ENCODE data around the gene EHMT1.

EHMT1 gene

DNA sequence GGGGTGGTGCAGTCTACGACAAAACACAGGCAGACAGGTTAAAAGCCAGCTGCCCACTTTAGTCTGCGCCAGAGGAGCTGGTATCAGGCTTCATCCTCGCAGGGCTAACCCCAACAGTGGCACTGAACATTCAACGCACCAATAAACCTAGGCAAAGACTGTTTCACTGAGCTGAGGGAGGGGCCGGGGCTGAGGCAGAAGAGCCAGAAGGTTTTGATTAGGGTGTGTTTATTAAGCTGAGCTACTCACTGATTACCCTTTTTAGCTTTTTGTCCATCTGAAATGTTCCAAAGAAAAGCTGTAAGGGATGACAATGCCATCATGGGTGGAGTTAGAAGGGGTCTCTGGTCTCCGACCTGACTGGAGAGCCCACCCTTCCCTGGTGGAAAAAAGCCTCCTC is 29.9 kb upstream of the EHMT1 start:
- TF ChIP-seq, protein P1, sequence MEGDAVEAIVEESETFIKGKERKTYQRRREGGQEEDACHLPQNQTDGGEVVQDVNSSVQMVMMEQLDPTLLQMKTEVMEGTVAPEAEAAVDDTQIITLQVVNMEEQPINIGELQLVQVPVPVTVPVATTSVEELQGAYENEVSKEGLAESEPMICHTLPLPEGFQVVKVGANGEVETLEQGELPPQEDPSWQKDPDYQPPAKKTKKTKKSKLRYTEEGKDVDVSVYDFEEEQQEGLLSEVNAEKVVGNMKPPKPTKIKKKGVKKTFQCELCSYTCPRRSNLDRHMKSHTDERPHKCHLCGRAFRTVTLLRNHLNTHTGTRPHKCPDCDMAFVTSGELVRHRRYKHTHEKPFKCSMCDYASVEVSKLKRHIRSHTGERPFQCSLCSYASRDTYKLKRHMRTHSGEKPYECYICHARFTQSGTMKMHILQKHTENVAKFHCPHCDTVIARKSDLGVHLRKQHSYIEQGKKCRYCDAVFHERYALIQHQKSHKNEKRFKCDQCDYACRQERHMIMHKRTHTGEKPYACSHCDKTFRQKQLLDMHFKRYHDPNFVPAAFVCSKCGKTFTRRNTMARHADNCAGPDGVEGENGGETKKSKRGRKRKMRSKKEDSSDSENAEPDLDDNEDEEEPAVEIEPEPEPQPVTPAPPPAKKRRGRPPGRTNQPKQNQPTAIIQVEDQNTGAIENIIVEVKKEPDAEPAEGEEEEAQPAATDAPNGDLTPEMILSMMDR (conservative IDR thresholded peaks at IDR 0.05; ENCODE audit: low read depth, low read length): no peak
- Histone ChIP-seq H2AFZ (ENCODE audit: low read depth) (no peak overlapping the region), H3K27me3 (ENCODE audit: insufficient read depth, low read depth) (no peaks in the 10 kb centered on the region), H4K20me1 (ENCODE audit: insufficient read depth) (0 out of 2 replicates have a peak, but pooled peaks cover 4% of the 10 kb centered on the region), H3K79me2 (ENCODE audit: insufficient read depth, low read depth) (peaks cover 19% of the 10 kb centered on the region; the same call in 1 of the 2 replicates), H3K4me2 (peak overlapping the region; percentile 69), H3K9ac (no peak overlapping the region), H3K4me3 (IDR thresholded peaks at IDR 0.05; ENCODE audit: insufficient read depth, low read depth, low read length) (peak overlapping the region; percentile 30), H3K4me1 (ENCODE audit: low read depth, poor library complexity, severe bottlenecking) (peaks cover 15% of the 10 kb centered on the region), H3K36me3 (ENCODE audit: insufficient read depth) (no peaks in the 10 kb centered on the region; the same call in 1 of the 2 replicates), H3K27ac (no peak overlapping the region)

DNA sequence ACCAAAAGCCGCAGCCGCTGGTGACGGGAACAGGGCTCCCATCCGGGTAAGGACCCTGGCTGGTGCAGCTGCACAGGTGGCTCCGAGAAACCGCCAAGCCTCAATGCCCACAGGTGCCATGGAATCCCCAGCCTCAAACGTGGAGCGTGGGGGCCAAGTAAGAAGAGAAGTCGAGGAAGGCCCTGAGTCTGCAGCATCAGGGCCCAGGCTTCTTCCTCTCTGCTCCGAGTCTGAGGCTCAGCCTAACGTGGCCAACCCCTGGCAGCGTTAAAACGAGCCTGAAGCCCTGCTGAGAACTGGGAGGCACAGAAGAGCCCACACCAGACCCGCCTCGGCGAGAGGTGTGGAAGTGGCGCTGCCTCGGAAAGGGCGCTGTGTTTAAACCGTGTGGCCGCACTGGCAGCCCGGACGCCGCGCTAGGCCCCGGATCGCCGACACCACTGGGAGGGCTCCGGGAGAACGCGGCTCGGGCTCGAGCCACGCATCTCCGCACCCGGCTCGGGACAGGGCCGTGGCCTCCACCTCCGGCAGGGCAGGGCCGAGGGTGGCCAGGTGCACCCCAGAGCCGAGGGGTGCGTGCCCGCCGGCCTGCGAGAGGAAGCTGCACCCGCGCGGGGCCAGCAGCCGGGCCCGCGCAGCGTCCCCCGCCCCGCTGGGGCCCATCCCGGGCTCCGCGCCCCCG is 29.2 kb upstream of the EHMT1 start:
- peak overlapping the region; percentile 69 for H3K4me2 ChIP-seq
- no peaks in the 10 kb centered on the region; the same call in 1 of the 2 replicates for H3K36me3 ChIP-seq (ENCODE audit: insufficient read depth)
- peak overlapping the region; percentile 30 for H3K4me3 ChIP-seq (IDR thresholded peaks at IDR 0.05; ENCODE audit: insufficient read depth, low read depth, low read length)
- H3K4me1 ChIP-seq (ENCODE audit: low read depth, poor library complexity, severe bottlenecking): peaks cover 15% of the 10 kb centered on the region
- H2AFZ ChIP-seq (ENCODE audit: low read depth): no peak overlapping the region; the same call in 1 of the 2 replicates
- TF ChIP-seq, protein P1 (conservative IDR thresholded peaks at IDR 0.05; ENCODE audit: low read depth, low read length): no peak
- H3K9ac ChIP-seq: peak overlapping the region; percentile 55; the same call in 1 of the 2 replicates
- no peak overlapping the region for H3K27ac ChIP-seq
- H4K20me1 ChIP-seq (ENCODE audit: insufficient read depth): 0 out of 2 replicates have a peak, but pooled peaks cover 4% of the 10 kb centered on the region
- H3K27me3 ChIP-seq (ENCODE audit: insufficient read depth, low read depth): no peaks in the 10 kb centered on the region
- H3K79me2 ChIP-seq (ENCODE audit: insufficient read depth, low read depth): peaks cover 19% of the 10 kb centered on the region; the same call in 1 of the 2 replicates

DNA sequence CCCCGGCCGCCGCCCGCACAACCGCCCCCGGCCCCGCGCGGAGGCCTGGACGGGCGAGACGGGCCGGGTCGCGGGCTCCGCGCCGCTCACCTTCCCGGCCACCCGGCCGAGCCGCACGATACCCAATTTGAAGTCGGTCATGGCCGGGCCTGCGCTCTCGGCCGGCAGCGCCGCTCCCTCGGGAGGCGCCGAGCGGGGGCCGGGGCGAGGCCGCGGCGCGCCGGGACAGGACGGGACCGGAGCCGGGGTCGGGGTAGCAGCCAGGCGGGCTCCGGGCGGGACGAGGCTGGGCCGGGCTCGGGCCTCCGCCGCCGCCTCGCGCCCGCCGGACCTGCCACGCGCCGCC is 28.7 kb upstream of the EHMT1 start:
- TF ChIP-seq, protein P1 (conservative IDR thresholded peaks at IDR 0.05; ENCODE audit: low read depth, low read length): no peak
- H3K4me2 ChIP-seq: no peak overlapping the region
- H4K20me1 ChIP-seq (ENCODE audit: insufficient read depth): 0 out of 2 replicates have a peak, but pooled peaks cover 4% of the 10 kb centered on the region
- peak overlapping the region; percentile 30 for H3K4me3 ChIP-seq (IDR thresholded peaks at IDR 0.05; ENCODE audit: insufficient read depth, low read depth, low read length)
- no peaks in the 10 kb centered on the region; the same call in 1 of the 2 replicates for H3K36me3 ChIP-seq (ENCODE audit: insufficient read depth)
- no peak overlapping the region; the same call in 1 of the 2 replicates for H3K9ac ChIP-seq
- H2AFZ ChIP-seq (ENCODE audit: low read depth): no peak overlapping the region
- H3K79me2 ChIP-seq (ENCODE audit: insufficient read depth, low read depth): peaks cover 19% of the 10 kb centered on the region; the same call in 1 of the 2 replicates
- H3K4me1 ChIP-seq (ENCODE audit: low read depth, poor library complexity, severe bottlenecking): peaks cover 15% of the 10 kb centered on the region
- no peaks in the 10 kb centered on the region for H3K27me3 ChIP-seq (ENCODE audit: insufficient read depth, low read depth)
- no peak overlapping the region for H3K27ac ChIP-seq

DNA sequence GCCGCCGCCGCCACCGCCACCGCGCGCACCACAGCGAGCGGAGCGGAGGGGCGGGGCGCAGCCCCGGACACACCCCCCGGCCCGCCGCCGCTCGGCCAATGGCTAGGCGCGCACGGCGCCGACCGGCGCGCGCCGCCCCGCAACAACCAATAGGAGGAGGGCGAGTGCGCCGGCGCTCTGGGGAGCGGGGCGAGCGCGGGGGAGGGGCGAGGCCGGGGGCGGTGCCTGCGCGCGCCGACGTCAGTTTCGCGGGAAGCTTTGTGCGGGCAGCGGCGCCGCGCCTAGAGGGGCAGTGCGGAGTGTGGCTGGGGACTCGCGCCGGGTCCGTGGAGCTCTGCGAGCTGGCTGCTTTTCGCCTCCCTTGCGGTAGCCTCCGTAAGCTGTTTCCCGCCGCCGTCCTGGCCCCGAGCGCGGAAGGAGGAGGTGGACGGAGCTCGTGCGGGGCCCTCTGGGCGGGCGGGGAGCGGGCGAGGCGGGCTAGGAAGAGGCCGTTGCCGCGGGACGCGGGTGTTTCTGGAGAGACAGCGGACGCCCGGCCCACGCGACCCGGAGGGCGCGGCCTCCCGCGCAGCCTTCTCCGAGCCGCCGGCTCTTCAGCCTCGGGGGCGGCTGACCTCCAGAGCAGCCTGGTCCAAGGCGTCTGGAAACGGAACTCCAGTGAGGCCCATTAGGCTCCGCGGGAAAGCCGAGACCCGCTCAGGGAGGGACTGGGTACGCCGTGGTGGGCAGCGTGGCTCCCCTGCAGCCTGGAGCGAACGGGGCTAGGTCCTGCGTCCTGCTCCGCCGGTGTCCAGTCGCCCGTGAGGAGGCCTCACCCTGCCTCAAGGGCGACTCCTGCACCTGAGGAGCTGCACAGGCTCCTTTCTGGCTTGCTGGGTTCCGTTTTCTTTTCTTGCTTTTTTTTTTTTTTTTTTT is 28.1 kb upstream of the EHMT1 start, which contains the start of gene ZMYND19:
Gene ZMYND19, minus strand, starts transcription at position 44 of the 915 bp plus-strand sequence. CDS start 249 bp downstream, outside the sequence.
- TF ChIP-seq, protein P1 (conservative IDR thresholded peaks at IDR 0.05; ENCODE audit: low read depth, low read length): no peak
- Histone ChIP-seq H2AFZ (ENCODE audit: low read depth) (peak within 1 kb of the TSS; percentile 89), H3K36me3 (ENCODE audit: insufficient read depth) (no peaks in the 10 kb centered on the region; the same call in 1 of the 2 replicates), H3K4me1 (ENCODE audit: low read depth, poor library complexity, severe bottlenecking) (peaks cover 15% of the 10 kb centered on the region), H3K27ac (no peak within 1 kb of the TSS; the same call in 1 of the 2 replicates), H4K20me1 (ENCODE audit: insufficient read depth) (0 out of 2 replicates have a peak, but pooled peaks cover 4% of the 10 kb centered on the region), H3K27me3 (ENCODE audit: insufficient read depth, low read depth) (no peaks in the 10 kb centered on the region), H3K79me2 (ENCODE audit: insufficient read depth, low read depth) (peaks cover 19% of the 10 kb centered on the region; the same call in 1 of the 2 replicates), H3K9ac (peak within 1 kb of the TSS; percentile 55; the same call in 1 of the 2 replicates), H3K4me3 (IDR thresholded peaks at IDR 0.05; ENCODE audit: insufficient read depth, low read depth, low read length) (peak within 1 kb of the TSS; percentile 30), H3K4me2 (peak within 1 kb of the TSS; percentile 69)

Measured in KMS-11 (cell line).